Stimulated activated CD8-positive, alpha-beta memory T cell treated with anti-CD3 and anti-CD28 coated beads, Interleukin-12 subunit alpha, Interleukin-12 subunit beta, amount 100 ng/mL, for 4 hours (primary cell): ENCODE data around the gene PRKAR2B.
"Not testable (repeated sequence)": the region's sequence is repeated elsewhere in the genome, so short reads cannot be mapped to it uniquely, and the experiment has no call there.

ENCODE experiments used
- DNase-seq: peaks from one replicate; pipeline ENCODE4 v3.0.0-alpha.2; 2020; ENCODE audit warnings: low read depth

Gene PRKAR2B

DNA sequence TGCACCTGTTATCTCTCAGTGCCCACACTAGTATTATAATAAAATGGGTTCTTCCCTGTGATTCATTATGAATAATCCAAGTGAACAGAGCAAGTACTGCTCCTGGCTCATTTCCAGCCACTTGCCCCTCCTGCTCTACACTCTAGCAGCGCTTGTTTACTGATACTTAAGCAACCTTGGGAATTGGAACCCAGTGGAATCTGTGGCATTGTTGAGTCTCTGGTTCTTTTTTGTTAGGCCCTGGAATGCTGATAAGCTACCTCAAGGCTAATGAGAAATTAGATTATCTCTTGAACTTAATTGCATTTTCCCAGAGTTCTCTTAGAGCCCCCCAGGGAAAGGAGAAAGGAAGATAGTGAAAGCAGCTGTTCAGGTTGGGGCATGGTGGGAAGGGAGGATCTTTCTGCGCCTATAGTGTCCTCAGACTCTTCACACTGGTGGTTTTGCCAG, 34.0 kb downstream of the PRKAR2B start:
- no peak for DNase-seq

DNA sequence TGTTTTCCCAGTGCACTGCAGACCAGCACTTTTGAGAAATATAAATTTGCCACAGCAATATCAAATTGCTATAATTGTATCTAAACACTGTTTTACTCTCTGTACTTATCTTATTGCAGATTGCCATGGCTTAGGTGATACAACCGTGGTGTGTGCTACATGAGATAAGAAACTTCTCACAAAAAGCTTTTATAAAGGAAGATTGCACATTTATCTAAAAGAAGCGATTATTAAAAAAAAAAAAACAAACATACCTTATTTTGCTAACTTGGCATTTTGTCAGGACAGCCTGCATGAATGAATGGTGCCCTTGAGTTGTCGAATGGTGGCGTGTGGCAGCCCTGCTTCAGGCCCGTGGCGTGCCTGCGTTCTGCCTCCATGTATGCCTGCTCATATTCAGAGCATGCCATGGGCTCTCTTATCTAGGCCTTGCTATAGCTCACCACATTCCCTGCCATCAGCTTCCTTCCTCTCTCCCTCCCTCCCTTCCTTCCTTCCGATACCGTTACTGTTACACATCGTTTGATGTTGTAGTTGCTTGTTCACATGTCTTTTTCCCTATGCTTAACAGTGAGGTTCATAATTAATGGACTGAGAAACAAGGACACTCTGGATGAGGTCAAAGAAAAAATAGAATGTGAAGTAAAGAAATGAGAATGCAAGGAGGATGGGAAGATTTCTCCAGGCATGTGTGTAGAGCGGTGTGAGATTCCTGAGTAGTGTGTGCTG, 34.9 kb downstream of the PRKAR2B start:
- no peak for DNase-seq

- no peak for DNase-seq
These were observed 35.6 kb downstream of the PRKAR2B start for GRCh38 chr7:107080099-107080505.

GRCh38 chr7:107080533-107080932, 36.0 kb downstream of the PRKAR2B start:
- DNase-seq: no peak

DNA sequence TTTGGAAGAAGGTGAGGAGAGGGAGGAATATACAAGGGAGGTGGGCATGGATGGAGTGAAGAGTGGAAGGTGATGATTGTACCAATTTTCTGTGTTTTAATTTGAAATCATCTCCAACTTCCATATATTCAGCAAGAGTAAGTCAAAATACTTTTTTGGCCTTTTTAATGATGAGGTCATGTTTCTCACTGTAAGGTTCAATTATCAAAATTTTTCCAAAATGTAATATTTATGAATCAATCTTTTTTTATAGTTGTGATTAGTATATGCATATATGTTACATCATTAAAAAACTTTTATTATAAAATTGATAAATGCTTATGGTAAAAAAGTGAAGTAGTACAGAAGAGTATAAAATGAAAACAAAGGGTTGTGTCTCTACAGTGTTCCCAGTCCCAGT, 40.7 kb downstream of the PRKAR2B start:
- DNase-seq: no peak

GRCh38 chr7:107089627-107090026, 45.1 kb downstream of the PRKAR2B start:
- DNase-seq: no peak

GRCh38 chr7:107090457-107090856, 46.0 kb downstream of the PRKAR2B start:
- DNase-seq: no peak

- no peak for DNase-seq
These were observed 46.8 kb downstream of the PRKAR2B start for GRCh38 chr7:107091306-107091705.

- DNase-seq: not testable (repeated sequence)
These were observed 49.2 kb downstream of the PRKAR2B start for GRCh38 chr7:107093671-107094070.

DNA sequence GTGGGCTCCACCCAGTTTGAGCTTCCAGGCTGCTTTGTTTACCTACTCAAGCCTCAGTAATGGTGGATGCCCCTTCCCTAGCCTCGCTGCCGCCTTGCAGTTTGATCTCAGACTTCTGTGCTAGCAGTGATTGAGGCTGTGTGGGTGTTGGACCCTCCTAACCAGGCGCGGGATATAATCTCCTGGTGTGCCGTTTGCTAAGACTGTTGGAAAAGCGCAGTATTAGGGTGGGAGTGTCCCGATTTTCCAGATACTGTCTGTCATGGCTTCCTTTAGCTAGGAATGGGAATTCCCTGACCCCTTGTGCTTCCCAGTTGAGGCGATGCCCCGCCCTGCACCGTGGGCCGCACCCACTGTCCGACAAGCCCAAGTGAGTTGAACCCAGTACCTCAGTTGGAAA, 54.6 kb downstream of the PRKAR2B start:
- not testable (repeated sequence) for DNase-seq

DNA sequence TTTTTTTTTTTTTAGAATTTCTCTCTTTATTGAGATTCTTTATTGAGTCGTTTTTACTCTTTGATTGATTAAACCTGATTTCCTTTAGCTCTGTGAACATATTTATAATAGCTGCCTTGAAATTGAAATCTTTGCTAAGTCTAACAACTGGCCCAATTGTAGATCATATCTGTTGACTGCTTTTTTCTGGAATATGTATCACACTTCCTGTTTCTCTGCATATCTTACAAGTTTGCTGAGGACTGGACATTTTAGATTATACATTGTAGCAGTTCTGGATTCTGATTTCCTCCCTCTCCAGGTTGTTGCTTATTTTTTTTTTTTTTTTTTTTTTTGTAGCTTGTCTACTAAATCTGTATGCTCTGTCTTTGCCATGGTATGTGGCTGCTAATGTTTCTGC, 56.3 kb downstream of the PRKAR2B start:
- DNase-seq: no peak

- DNase-seq: no peak
These were observed 58.9 kb downstream of the PRKAR2B start for GRCh38 chr7:107103369-107103768.

DNA sequence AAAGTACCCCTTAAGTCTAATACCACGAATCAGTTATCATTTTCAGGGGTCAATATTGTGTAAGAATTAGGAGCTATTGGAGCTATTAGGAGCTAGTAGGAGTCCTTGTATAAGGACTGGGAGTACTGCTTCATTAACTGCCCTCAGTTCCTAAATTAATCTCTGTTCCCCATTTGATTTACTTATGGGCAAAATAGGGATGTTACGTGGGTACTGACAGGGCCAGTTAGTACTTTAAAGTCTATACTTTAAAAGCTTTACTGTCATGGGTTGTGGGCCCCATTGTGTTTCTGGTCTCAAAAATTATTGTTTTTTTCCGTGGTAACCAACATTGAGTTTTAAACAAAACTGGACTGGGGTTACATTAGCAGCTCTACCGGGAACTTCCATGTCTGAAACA, 60.3 kb downstream of the PRKAR2B start:
- no peak for DNase-seq

DNA sequence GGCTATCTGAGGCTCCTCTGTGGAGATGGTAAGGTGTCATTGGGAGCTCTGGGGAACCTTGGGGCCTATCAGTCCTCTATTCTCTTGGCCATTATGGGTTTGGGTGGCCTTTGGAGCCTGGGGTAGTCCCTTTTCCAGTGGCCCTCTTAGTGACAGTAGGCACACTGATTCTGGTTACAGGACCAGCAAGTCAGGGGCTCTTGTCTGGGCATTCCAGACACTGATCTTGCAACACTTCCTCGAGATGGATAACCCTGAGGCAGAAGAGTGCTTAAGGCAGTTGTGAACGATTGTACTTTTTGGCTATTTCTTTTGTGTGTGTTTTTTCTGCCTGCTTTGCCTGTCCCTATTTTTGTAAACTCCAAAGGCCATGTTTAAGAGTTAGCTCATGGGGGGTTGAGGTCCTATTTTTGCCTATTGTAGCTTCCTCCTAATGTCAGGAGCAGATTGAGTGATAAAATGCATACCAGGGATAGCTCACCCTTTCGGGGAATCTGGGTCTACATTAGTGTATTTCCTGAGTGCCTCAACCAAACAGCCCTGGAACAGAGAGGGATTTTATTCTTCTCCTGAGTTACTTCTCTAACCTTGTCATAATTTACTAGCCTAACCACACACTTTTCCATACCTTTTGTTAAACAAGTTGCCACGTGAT, 61.2 kb downstream of the PRKAR2B start:
- no peak for DNase-seq

DNA sequence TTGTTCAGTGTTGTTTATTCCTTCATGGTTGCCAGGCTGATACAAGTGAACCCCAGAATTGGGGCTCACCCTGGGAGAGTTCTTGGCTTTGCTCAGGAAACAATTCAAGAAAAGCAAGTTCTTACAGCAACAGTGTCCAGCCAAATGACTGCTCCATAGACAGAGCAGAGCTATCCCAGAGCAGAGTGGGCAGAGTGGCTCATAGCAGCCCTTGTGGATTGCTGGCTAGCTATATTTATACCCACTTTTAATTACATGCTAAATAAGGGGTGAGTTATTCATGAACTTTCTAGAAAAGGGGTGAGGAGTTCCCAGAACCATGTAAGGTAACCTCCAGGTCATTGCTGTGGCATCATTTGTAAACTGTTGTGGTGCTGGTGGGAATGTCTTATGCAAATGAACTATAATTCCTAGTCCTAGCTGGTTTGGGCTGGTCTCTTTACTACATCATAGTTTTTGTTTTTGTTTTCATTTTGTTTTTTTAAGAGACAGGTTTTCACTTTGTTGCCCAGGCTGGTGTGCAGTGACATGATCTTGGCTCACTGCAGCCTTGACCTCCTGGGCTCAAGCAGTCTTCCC, 64.4 kb downstream of the PRKAR2B start:
- DNase-seq: no peak

- DNase-seq: no peak
These were observed 65.5 kb downstream of the PRKAR2B start for GRCh38 chr7:107109955-107110354.

DNA sequence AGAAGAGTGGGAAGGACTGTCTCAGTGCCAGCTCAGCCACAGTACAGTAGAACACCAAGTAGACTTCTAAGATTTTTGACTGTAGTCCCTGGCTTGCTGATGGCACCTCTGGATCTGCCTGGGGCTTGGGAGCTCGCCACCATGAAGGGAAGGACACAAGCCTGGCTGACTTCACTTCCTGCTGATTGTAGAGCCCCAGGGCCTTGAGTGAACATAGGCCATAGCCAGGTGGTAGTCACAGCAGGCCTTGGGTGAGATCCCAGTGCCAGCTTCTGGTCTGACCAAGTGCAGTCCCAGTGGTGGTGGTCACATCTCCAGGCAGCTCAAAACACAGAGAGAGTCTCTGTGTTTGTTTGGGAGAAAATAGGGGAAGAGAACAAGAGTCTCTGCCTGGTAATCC, 66.7 kb downstream of the PRKAR2B start:
- DNase-seq: no peak

- no peak for DNase-seq
These were observed 69.4 kb downstream of the PRKAR2B start for GRCh38 chr7:107113866-107114265.

DNA sequence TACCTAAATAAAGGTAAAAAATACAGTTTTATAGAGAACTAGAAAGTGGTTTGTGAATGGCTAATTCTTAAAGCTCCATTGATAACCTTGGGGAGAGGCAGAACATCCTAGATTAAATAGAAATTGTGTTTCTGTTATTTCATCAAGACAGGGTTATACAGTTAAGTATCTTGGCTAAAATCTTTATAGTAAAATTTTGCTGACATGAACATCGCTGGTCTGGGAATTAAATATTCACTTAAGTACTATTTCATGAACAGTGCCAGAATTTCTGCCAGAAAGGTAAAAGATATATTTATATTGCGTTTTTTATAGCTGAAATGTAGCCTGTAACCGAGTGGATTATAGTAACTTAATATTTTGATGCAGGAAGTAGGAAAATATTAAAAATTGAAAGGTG, 70.6 kb downstream of the PRKAR2B start:
- no peak for DNase-seq

GRCh38 chr7:107115762-107116540, 71.4 kb downstream of the PRKAR2B start:
- DNase-seq: no peak

DNA sequence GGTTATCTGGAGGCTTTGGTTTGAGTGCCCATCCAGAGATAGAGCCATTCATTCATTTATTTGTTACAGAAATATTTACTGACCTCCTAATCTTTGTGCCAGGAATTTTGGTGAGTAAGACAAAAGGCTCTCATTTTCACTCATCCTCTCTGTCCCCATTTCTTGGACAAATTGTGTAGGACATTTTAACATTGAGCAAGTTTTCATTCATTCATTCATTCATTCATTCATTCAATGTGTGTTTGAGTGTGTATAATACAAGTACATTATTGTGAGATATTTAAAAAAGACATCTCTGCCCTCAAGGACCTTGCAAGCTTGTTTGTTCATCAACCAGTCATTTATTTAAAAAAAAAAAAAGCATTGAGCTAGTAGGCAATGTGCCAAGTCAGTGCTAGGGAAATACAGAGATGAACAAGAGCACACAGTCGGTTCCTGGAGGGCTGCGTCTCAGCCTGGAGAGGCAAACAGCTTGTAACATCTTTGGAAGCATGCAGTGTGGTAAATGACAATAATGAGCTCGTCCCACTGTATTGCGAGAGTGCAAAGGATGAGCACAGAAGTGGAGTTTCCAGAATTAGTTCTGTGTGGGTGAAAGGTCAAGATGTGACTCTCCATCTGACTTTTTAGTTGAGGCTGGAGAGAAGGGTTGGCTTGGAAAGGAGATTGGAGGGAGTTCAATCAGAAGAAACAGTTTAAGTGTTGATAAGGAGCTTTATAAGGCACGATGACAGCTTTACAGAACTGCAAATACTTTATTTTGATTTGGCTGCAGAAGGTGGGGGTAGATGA, 73.8 kb downstream of the PRKAR2B start:
- DNase-seq: no peak
